GM21526 (cell line): ENCODE results near the gene PCK1.
A peak's percentile ranks its signal among the peaks of the same experiment; 100 is the strongest.

Source experiments
- ATAC-seq: cut with Tn5 transposase; IDR thresholded peaks from one replicate; pipeline ENCODE4 v1.9.1; 2021; ENCODE audit warnings: moderate library complexity; ENCODE audit not compliant: unreplicated experiment, low FRiP score

PCK1 gene

GRCh38 chr20:57587278-57587988 lies 26.5 kb downstream of the PCK1 start:
- ATAC-seq, result no peak

GRCh38 chr20:57587989-57588377 lies 27.1 kb downstream of the PCK1 start:
- ATAC-seq, result no peak

GRCh38 chr20:57588596-57588995 lies 27.7 kb downstream of the PCK1 start:
- no peak for ATAC-seq

- ATAC-seq, result no peak
These were observed 28.3 kb downstream of the PCK1 start for GRCh38 chr20:57589123-57589727.

- ATAC-seq, result no peak
These were observed 29.0 kb downstream of the PCK1 start for GRCh38 chr20:57589728-57590484.

- no peak for ATAC-seq
These were observed 29.8 kb downstream of the PCK1 start for GRCh38 chr20:57590485-57591288.

- no peak for ATAC-seq
These were observed 30.6 kb downstream of the PCK1 start for GRCh38 chr20:57591289-57592229.

- no peak for ATAC-seq
These were observed 31.6 kb downstream of the PCK1 start for GRCh38 chr20:57592263-57593092.

- no peak for ATAC-seq
These were observed 32.4 kb downstream of the PCK1 start for GRCh38 chr20:57593134-57593886.

GRCh38 chr20:57594092-57594951 lies 33.4 kb downstream of the PCK1 start:
- no peak for ATAC-seq

- ATAC-seq, result no peak
These were observed 34.4 kb downstream of the PCK1 start for GRCh38 chr20:57595041-57596030.

GRCh38 chr20:57596358-57596757 lies 35.4 kb downstream of the PCK1 start:
- no peak for ATAC-seq

- peak; percentile 41 for ATAC-seq
These were observed 36.4 kb downstream of the PCK1 start for GRCh38 chr20:57596998-57597939.

- ATAC-seq, result no peak
These were observed 37.1 kb downstream of the PCK1 start for GRCh38 chr20:57598060-57598459.

- no peak for ATAC-seq
These were observed 37.6 kb downstream of the PCK1 start for GRCh38 chr20:57598491-57598890.
